GM21381 (cell line): ENCODE results near the gene LHX6.

Experiments used
- ATAC-seq: cut with Tn5 transposase; IDR thresholded peaks from one replicate; pipeline ENCODE4 v1.9.1; 2021; ENCODE audit warnings: mild to moderate bottlenecking, moderate library complexity; ENCODE audit not compliant: unreplicated experiment

Gene LHX6

GRCh38 chr9:122158202-122158601 lies 70.6 kb downstream of the LHX6 start:
- ATAC-seq, result peak; percentile 37

DNA sequence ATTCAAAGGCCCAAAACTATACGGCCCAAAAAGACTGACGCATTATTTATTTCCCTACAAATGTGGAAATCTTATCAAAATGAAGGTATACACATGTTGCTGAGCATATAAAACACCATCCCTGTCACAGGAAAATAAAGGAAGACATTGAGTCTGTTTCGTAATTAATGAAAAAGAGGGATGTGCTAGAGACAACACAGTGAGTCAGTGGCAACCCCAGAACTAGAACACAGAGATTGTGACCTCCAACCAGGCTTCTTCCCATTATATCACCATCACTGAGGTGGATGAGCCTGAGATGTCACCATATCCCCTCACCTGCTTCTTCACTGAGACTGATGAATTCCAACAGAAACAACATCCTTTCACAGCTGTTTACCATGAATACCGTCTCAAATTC lies 73.0 kb downstream of the LHX6 start:
- no peak for ATAC-seq
